Esophagus squamous epithelium (tissue), 5 donors: ENCODE measurements around the gene HPSE2. TPM values are rescaled to one million over a fixed set of nuclear protein-coding genes. Genes with fewer than 3 reads are reported as not detected.
"Not testable (repeated sequence)": the region's sequence is repeated elsewhere in the genome, so short reads cannot be mapped to it uniquely, and the experiment has no call there.

Experiments
- DNase-seq: peaks from one replicate; lab custom pipeline; 2025; lab: John Stamatoyannopoulos, UW
- H3K27ac ChIP-seq, 4 donors: fragments of 200-600 bp; sonication (generic); one replicate each; pipeline ENCODE4 v1.5.1; 2016 to 2019; ENCODE audit warnings: mild to moderate bottlenecking in 1 of 4
- H3K27me3 ChIP-seq, 4 donors: fragments of 200-600 bp; sonication (generic); 1 replicate in 3 of 4; 2 replicates in 1 of 4; pipeline versions ENCODE4 v1.5.1 to v1.6.0; 2017 to 2021; ENCODE audit warnings: antibody characterized with exemption in 1 of 4
- H3K36me3 ChIP-seq, 3 donors: fragments of 200-600 bp; sonication (generic); one replicate each; pipeline ENCODE4 v1.5.1; 2016 to 2019
- H3K4me1 ChIP-seq, 3 donors: fragments of 200-600 bp; sonication (generic); one replicate each; pipeline ENCODE4 v1.5.1; 2017 to 2019
- H3K4me3 ChIP-seq, 4 donors: fragments of 200-600 bp; sonication (generic); 1 replicate in 3 of 4; 2 replicates in 1 of 4; pipeline ENCODE4 v1.5.1; 2016 to 2019; ENCODE audit warnings: mild to moderate bottlenecking in 2 of 4, moderate library complexity in 1 of 4
- H3K9me3 ChIP-seq, 3 donors: fragments of 200-600 bp; sonication (generic); one replicate each; pipeline ENCODE4 v1.5.1; 2016 to 2019
- POLR2A ChIP-seq, 4 donors: fragments of 450-650 bp; IDR thresholded peaks; one replicate each; pipeline ENCODE4 v1.6.1; 2017; ENCODE audit warnings: antibody characterized with exemption in 4 of 4, mild to moderate bottlenecking in 4 of 4, moderate library complexity in 3 of 4
- WGBS, 2 donors: methylation state at CpG; one replicate each; pipeline ENCODE4 v1.1.5; 2018; 5-methylcytosine and 5-hydroxymethylcytosine counted together
- intact Hi-C: fragments of 100-400 bp; cut with DNase I; formaldehyde crosslinking; loops from one replicate; pipeline ENCODE4 v1.15.0; 2022
- total RNA-seq, 4 donors: library from RNA; depleted of rRNA; stranded (reverse); fragments of >200 nt; gene quantifications; one replicate each; pipeline ENCODE4 v1.1.0, GENCODE V29; 2016
- TF ChIP-seq, protein P1 (sequence below), 6 experiments: fragments of 450-650 bp in 4 of 6; fragments of 200-600 bp in 2 of 6; sonication (generic) in 2 of 6; IDR thresholded peaks; one replicate each; pipeline ENCODE4 v1.5.1; 2016 to 2019; ENCODE audit warnings: antibody characterized with exemption in 6 of 6, mild to moderate bottlenecking in 4 of 6, moderate library complexity in 4 of 6
- donor health status: DM: yes; HTN: yes; CAD: no.

Gene HPSE2
- total RNA-seq, 4 donors from 2014 or later = 0.47 to 5.3 (median 2.6) TPM

DNA sequence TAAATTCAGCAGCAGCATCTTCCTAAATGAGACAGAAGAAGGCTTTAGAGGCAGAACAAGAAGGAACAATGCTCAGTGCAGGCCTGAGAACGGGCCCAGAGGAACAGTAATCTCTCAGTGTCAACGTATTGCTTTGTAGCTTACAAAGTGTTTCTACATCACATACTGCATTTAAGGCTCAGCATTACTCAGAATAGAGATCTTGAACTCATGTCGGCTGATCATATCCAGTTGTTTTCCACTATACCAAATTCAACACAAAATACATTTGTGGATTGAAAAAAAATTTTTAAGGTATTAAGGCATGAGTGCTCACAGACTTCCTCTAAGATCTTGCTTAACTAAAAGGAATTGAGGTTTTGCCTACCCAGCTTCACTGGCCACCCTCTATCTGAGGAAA is 325.1 kb downstream of the HPSE2 start:
- DNase-seq = no peak
- no peak overlapping the region for H3K4me3 ChIP-seq
- 44 to 62% methylated on average over 3 of the region's 3 CpGs for WGBS, 2 donors
- H3K9me3 ChIP-seq = no peaks in the 10 kb centered on the region
- H3K36me3 ChIP-seq = no peaks in the 10 kb centered on the region
- TF ChIP-seq, protein P1, sequence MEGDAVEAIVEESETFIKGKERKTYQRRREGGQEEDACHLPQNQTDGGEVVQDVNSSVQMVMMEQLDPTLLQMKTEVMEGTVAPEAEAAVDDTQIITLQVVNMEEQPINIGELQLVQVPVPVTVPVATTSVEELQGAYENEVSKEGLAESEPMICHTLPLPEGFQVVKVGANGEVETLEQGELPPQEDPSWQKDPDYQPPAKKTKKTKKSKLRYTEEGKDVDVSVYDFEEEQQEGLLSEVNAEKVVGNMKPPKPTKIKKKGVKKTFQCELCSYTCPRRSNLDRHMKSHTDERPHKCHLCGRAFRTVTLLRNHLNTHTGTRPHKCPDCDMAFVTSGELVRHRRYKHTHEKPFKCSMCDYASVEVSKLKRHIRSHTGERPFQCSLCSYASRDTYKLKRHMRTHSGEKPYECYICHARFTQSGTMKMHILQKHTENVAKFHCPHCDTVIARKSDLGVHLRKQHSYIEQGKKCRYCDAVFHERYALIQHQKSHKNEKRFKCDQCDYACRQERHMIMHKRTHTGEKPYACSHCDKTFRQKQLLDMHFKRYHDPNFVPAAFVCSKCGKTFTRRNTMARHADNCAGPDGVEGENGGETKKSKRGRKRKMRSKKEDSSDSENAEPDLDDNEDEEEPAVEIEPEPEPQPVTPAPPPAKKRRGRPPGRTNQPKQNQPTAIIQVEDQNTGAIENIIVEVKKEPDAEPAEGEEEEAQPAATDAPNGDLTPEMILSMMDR (IDR thresholded peaks at IDR 0.05) = no peak
- TF ChIP-seq POLR2A (IDR thresholded peaks at IDR 0.05) = no peak
- no peaks in the 10 kb centered on the region for H3K27me3 ChIP-seq
- H3K27ac ChIP-seq = no peak overlapping the region
- no peaks in the 10 kb centered on the region for H3K4me1 ChIP-seq
- intact Hi-C loops = no loop called here

DNA sequence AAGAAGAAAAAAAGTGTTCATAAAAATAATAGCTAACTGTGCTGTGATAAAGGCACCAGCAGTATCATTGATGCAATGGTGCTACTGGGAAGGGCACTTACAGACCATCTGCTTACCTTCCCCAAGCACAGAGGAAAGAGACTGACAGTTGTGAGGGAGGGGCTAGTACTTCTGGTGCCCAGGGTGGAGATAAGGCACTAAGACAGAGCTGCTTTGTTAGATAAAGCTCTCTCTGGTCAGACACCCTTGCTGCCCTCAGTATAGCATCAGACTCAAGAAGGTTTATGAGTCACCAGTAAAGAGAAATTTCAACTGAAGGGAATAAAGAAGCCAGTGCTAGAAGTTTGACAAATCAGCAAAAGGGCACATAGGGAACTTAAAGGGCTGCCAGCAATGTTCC is 325.6 kb downstream of the HPSE2 start:
- no peak overlapping the region for H3K4me3 ChIP-seq
- H3K9me3 ChIP-seq = no peaks in the 10 kb centered on the region
- H3K4me1 ChIP-seq = no peaks in the 10 kb centered on the region
- TF ChIP-seq, protein P1 (IDR thresholded peaks at IDR 0.05) = no peak
- no peak for TF ChIP-seq POLR2A (IDR thresholded peaks at IDR 0.05)
- no peaks in the 10 kb centered on the region for H3K36me3 ChIP-seq
- no peak overlapping the region for H3K27ac ChIP-seq
- no peaks in the 10 kb centered on the region for H3K27me3 ChIP-seq
- DNase-seq = no peak
- intact Hi-C loops = no loop called here

DNA sequence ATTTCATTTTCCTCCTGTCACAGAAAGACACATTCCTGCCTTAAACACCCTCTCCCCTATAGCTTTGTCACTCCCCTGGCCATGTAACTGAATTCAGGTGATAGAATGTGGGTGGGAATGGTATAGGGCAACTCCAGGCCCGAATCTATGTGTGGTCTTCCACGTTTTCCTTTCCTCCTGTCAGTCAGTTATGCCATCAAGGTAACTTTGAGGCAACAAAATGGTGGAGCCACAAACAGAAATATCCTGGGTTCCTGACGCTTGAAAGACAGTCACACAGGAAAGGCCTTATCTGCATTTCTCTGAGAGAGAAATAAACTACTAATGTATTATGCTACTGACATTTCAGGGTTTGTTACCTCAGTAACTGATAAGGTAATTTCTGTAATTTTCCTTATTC is 326.8 kb downstream of the HPSE2 start:
- H3K27me3 ChIP-seq = no peaks in the 10 kb centered on the region
- H3K36me3 ChIP-seq = no peaks in the 10 kb centered on the region
- H3K9me3 ChIP-seq = no peaks in the 10 kb centered on the region
- no peak overlapping the region for H3K27ac ChIP-seq
- intact Hi-C loops = no loop called here
- no peaks in the 10 kb centered on the region for H3K4me1 ChIP-seq
- no peak overlapping the region for H3K4me3 ChIP-seq
- TF ChIP-seq POLR2A (IDR thresholded peaks at IDR 0.05) = no peak
- TF ChIP-seq, protein P1 (IDR thresholded peaks at IDR 0.05) = no peak
- DNase-seq = no peak
- WGBS, 2 donors = 64 to 66% methylated on average over 3 of the region's 3 CpGs

- H3K27me3 ChIP-seq, H3K27ac ChIP-seq, H3K4me1 ChIP-seq, intact Hi-C loops, DNase-seq, H3K9me3 ChIP-seq, H3K4me3 ChIP-seq, H3K36me3 ChIP-seq: not testable (repeated sequence)
- 83 to 90% methylated on average over 4 to 8 of the region's 8 CpGs for WGBS, 2 donors
Measured at GRCh38 chr10:98908247-98908646, 327.4 kb downstream of the HPSE2 start.

DNA sequence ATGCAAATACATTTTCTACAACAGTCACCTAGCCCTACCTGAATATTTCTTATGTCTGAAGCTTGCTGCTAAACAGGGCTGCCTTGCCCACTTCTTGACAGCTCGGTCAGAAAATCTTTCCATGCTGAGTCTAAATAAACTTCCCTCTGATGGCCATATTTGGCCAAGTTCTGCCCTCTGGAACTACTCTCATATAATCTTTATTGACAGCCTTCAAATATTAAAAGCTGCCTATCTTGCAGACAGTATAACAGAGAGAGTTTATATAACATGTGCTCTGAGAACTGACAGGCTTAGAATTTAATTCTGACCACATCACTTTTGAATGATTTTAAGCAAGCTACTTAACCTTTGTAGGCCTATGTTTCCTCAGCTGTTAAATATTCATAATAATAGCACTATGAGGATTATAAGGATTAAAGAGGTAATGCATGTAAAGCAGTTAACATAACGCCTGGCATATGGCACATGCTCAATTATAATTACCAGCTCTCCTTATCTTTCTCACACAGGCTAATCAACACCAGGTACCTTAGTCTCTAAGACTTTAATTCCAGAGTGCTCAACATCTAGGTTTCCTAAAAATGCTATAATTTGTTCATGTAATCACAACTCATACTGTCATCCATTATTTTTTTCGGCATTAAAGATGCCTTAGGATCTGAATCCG is 334.1 kb downstream of the HPSE2 start:
- TF ChIP-seq POLR2A (IDR thresholded peaks at IDR 0.05) = no peak
- TF ChIP-seq, protein P1 (IDR thresholded peaks at IDR 0.05) = no peak
- no peaks in the 10 kb centered on the region for H3K27me3 ChIP-seq
- H3K27ac ChIP-seq = no peak overlapping the region
- no peak overlapping the region for H3K4me3 ChIP-seq
- intact Hi-C loops = no loop called here
- no peaks in the 10 kb centered on the region for H3K9me3 ChIP-seq
- H3K4me1 ChIP-seq = no peaks in the 10 kb centered on the region
- H3K36me3 ChIP-seq = no peaks in the 10 kb centered on the region
- DNase-seq = no peak
- WGBS, 2 donors = 55 to 58% methylated on average over 4 of the region's 4 CpGs

GRCh38 chr10:98899018-98899417 is 336.6 kb downstream of the HPSE2 start:
- DNase-seq = no peak
- TF ChIP-seq, protein P1 (IDR thresholded peaks at IDR 0.05) = no peak
- no peak for TF ChIP-seq POLR2A (IDR thresholded peaks at IDR 0.05)
- no peak overlapping the region for H3K27ac ChIP-seq
- H3K36me3 ChIP-seq = no peaks in the 10 kb centered on the region
- intact Hi-C loops = no loop called here
- 35 to 42% methylated on average over 3 of the region's 3 CpGs for WGBS, 2 donors
- H3K4me1 ChIP-seq = no peaks in the 10 kb centered on the region
- no peak overlapping the region for H3K4me3 ChIP-seq
- H3K9me3 ChIP-seq = no peaks in the 10 kb centered on the region
- no peaks in the 10 kb centered on the region for H3K27me3 ChIP-seq
